Erythroblast (primary cell): ENCODE measurements around the gene PTDSS2.

Experiments used
- GATA1 ChIP-seq: IDR thresholded peaks from 2 replicates; pipeline ENCODE4 v1.6.1; 2011; ENCODE audit warnings: low read depth, mild to moderate bottlenecking, control low read depth, low read length, moderate library complexity
- POLR2A ChIP-seq: IDR thresholded peaks from 2 replicates; pipeline ENCODE4 v1.6.1; 2011; ENCODE audit warnings: mild to moderate bottlenecking, low read length

GRCh38 chr11:428295-428694, 21.8 kb upstream of the PTDSS2 start:
- no peak for TF ChIP-seq GATA1
- no peak for TF ChIP-seq POLR2A
